NB4 (cell line): ENCODE results near the gene CDC42BPG.
A peak's percentile ranks its signal among the peaks of the same experiment; 100 is the strongest.

Experiments used
- DNase-seq: peaks from one replicate; pipeline ENCODE4 v3.0.0; 2010; ENCODE audit warnings: low read depth
- H3K4me3 ChIP-seq: one replicate; pipeline ENCODE4 v1.5.1; 2011; ENCODE audit warnings: mild to moderate bottlenecking, low read depth, low read length, moderate library complexity
- CTCF ChIP-seq: IDR thresholded peaks from one replicate; pipeline ENCODE4 v1.5.1; 2012; ENCODE audit warnings: low read depth, low read length
- MYC ChIP-seq: IDR thresholded peaks from 2 replicates; pipeline ENCODE4 v1.6.1; 2011; ENCODE audit warnings: low read depth, low read length
- POLR2A ChIP-seq: IDR thresholded peaks from 2 replicates; pipeline ENCODE4 v1.6.1; 2011; ENCODE audit warnings: mild to moderate bottlenecking; ENCODE audit not compliant: insufficient read length; ENCODE audit errors: extremely low read depth
- TF ChIP-seq, protein P1 (sequence below): IDR thresholded peaks from 2 replicates; pipeline ENCODE4 v1.6.1; 2011; ENCODE audit warnings: low read depth, low read length

CDC42BPG gene

GRCh38 chr11:64866173-64866491 lies 21.7 kb upstream of the CDC42BPG start:
- DNase-seq: no peak
- no peak for TF ChIP-seq MYC
- TF ChIP-seq POLR2A: no peak
- TF ChIP-seq CTCF: no peak
- TF ChIP-seq, protein P1, sequence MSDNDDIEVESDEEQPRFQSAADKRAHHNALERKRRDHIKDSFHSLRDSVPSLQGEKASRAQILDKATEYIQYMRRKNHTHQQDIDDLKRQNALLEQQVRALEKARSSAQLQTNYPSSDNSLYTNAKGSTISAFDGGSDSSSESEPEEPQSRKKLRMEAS: no peak
- no peak overlapping the region for H3K4me3 ChIP-seq

DNA sequence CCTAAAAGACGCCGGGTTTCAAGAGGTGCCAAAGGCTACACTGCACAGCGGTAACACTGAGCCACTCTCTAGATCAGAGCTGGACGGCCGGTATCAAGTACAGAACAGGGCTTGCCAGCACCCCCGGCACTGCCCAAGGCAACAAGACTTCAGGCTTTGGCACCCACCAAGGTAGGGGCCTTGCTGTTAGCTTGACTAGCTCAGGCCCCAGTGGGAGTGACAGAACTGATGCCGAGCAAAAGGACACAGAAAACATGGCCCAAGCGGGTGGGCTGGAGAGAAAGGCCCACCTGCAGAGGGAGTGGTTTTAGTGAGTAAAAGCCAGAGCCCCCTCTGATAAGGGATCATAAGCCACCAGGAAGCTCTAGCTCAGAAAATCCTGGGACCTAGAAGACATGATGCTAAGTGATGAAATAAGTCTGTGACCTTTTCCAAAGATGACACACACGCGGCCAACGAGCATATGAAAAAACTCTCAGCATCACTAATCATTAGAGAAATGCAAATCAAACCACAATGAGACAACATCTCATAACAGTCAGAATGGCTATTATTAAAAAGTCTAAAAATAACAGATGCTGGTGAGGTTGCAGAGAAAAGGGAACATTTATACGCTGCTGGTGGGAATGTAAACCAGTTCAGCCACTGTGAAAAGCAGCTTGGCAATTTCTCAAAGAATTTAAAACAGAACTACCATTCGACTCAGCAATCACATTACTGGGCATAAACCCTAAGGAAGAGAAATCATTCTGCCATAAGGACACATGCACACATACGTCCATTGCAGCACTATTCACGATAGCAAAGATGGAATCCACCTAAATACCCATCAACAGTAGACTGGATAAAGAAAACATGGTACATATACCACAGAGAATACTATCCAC lies 21.1 kb upstream of the CDC42BPG start:
- no peak overlapping the region for H3K4me3 ChIP-seq
- TF ChIP-seq MYC (no peak), CTCF (no peak), POLR2A (no peak)
- no peak for DNase-seq

- no peak overlapping the region for H3K4me3 ChIP-seq
- TF ChIP-seq CTCF: no peak
- peak; percentile 54; the same call in 1 of the 2 replicates for TF ChIP-seq MYC
- no peak for TF ChIP-seq POLR2A
- TF ChIP-seq, protein P1: peak; percentile 28; the same call in 1 of the 2 replicates
- peak; percentile 93 for DNase-seq
Measured at GRCh38 chr11:64864473-64865285, 20.2 kb upstream of the CDC42BPG start.

GRCh38 chr11:64864135-64864472 lies 19.7 kb upstream of the CDC42BPG start:
- no peak for DNase-seq
- no peak for TF ChIP-seq POLR2A
- TF ChIP-seq, protein P1: no peak
- no peak for TF ChIP-seq CTCF
- no peak for TF ChIP-seq MYC
- no peak overlapping the region for H3K4me3 ChIP-seq

DNA sequence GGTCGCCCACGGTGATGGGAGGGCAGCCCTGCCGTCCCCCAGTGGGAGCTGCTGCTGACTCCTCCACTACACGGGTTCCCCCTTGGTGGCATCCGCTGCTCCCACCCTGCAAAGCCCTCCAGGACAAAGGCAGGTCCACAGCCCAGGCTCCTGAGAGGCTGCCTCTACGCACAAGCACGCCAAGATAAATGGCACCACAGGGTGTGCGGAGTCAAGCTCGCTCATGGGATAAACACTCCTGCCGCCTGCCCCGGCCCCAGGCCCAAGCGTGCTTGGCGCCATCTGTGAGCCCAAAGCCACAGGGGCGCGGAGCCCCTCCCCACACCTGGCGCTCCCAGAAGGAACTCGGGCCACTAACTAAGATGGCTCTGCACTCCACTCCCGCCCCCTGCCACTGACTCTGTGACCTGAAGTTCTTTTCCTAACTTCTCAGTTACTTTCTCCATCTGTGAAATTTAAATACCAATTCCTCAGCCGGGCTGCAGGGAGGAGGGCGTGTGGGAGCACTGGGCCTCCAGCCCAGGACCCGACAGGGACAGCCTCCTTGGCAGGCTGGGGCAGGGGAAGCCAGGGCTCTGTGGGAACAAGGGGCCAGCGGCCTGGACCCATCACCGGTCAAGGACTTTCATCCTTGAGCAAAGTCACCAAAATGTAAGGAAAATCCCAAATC lies 19.1 kb upstream of the CDC42BPG start:
- no peak overlapping the region for H3K4me3 ChIP-seq
- TF ChIP-seq, protein P1: no peak
- no peak for TF ChIP-seq POLR2A
- no peak for TF ChIP-seq CTCF
- no peak for TF ChIP-seq MYC
- DNase-seq: no peak
